Measurements from ENCODE around the gene CKS1B.

DNA sequence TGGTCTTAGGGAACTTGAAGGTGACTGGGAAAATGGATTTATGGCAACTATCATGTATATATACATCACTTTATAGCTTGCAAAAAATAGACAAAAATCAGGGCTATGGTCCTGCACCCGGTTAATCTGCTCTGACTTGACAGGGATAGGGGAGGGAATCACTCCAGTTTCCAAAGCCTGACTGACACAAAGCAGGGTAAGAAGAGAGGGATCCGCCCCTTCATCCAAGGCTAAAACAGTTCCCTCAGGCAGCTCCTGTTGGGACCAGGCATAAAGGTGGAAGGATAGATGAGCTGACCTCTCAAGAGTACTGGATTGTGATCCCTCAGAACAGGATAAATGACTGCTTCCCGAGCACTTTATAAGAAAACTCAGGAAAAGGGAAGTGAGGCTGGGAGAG is 19.9 kb upstream of the CKS1B start:
- TF ChIP-seq POLR2AphosphoS5 (IDR thresholded peaks at IDR 0.05; ENCODE audit: low read depth): no peak
- TF ChIP-seq, protein P1, sequence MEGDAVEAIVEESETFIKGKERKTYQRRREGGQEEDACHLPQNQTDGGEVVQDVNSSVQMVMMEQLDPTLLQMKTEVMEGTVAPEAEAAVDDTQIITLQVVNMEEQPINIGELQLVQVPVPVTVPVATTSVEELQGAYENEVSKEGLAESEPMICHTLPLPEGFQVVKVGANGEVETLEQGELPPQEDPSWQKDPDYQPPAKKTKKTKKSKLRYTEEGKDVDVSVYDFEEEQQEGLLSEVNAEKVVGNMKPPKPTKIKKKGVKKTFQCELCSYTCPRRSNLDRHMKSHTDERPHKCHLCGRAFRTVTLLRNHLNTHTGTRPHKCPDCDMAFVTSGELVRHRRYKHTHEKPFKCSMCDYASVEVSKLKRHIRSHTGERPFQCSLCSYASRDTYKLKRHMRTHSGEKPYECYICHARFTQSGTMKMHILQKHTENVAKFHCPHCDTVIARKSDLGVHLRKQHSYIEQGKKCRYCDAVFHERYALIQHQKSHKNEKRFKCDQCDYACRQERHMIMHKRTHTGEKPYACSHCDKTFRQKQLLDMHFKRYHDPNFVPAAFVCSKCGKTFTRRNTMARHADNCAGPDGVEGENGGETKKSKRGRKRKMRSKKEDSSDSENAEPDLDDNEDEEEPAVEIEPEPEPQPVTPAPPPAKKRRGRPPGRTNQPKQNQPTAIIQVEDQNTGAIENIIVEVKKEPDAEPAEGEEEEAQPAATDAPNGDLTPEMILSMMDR (IDR thresholded peaks at IDR 0.05; ENCODE audit: insufficient read depth, low read length): no peak
- TF ChIP-seq, protein P2, sequence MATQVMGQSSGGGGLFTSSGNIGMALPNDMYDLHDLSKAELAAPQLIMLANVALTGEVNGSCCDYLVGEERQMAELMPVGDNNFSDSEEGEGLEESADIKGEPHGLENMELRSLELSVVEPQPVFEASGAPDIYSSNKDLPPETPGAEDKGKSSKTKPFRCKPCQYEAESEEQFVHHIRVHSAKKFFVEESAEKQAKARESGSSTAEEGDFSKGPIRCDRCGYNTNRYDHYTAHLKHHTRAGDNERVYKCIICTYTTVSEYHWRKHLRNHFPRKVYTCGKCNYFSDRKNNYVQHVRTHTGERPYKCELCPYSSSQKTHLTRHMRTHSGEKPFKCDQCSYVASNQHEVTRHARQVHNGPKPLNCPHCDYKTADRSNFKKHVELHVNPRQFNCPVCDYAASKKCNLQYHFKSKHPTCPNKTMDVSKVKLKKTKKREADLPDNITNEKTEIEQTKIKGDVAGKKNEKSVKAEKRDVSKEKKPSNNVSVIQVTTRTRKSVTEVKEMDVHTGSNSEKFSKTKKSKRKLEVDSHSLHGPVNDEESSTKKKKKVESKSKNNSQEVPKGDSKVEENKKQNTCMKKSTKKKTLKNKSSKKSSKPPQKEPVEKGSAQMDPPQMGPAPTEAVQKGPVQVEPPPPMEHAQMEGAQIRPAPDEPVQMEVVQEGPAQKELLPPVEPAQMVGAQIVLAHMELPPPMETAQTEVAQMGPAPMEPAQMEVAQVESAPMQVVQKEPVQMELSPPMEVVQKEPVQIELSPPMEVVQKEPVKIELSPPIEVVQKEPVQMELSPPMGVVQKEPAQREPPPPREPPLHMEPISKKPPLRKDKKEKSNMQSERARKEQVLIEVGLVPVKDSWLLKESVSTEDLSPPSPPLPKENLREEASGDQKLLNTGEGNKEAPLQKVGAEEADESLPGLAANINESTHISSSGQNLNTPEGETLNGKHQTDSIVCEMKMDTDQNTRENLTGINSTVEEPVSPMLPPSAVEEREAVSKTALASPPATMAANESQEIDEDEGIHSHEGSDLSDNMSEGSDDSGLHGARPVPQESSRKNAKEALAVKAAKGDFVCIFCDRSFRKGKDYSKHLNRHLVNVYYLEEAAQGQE (IDR thresholded peaks at IDR 0.05; ENCODE audit: insufficient replicate concordance, low read depth): no peak

Data from HL-60 (cell line).